Natural killer cell (primary cell): ENCODE results near the gene CCSER2. TPM values are rescaled to one million over a fixed set of nuclear protein-coding genes. Genes with fewer than 3 reads are reported as not detected.
"Not testable (repeated sequence)": the region's sequence is repeated elsewhere in the genome, so short reads cannot be mapped to it uniquely, and the experiment has no call there.

Experiments used
- ATAC-seq, 3 donors: fragments of 150-1000 bp in 2 of 3; fragments of 200-7000 bp in 1 of 3; cut with Tn5 transposase; 1 replicate in 1 of 3; 2 replicates in 2 of 3; pipeline ENCODE4 v1.10.0; 2021; ENCODE audit warnings: mild to moderate bottlenecking in 2 of 3, moderate library complexity in 2 of 3
- DNase-seq, 2 donors: peaks; one replicate each; pipeline versions ENCODE4 v3.0.0 to v3.0.0-alpha.2; 2013 to 2021; ENCODE audit warnings: mixed read lengths in 1 of 2
- H3K27ac ChIP-seq: one replicate; pipeline ENCODE4 v1.5.1; 2013; ENCODE audit warnings: mild to moderate bottlenecking, low read length
- H3K27me3 ChIP-seq: one replicate; pipeline ENCODE4 v1.6.1; 2013; ENCODE audit warnings: low read length; ENCODE audit not compliant: control insufficient read depth, insufficient read depth
- H3K36me3 ChIP-seq: one replicate; pipeline ENCODE4 v1.6.1; 2013; ENCODE audit warnings: low read length; ENCODE audit not compliant: control insufficient read depth, insufficient read depth
- H3K4me1 ChIP-seq: one replicate; pipeline ENCODE4 v1.6.1; 2013; ENCODE audit warnings: low read length; ENCODE audit not compliant: control insufficient read depth, insufficient read depth
- H3K4me3 ChIP-seq: one replicate; pipeline ENCODE4 v1.5.1; 2013; ENCODE audit warnings: low read length
- H3K9me3 ChIP-seq: one replicate; pipeline ENCODE4 v1.6.1; 2013; ENCODE audit warnings: low read length; ENCODE audit not compliant: control insufficient read depth, insufficient read depth
- H3K27ac Mint-ChIP-seq, 2 donors: one replicate each; pipeline ENCODE4 v1.8.0; 2022; ENCODE audit warnings: mild to moderate bottlenecking in 2 of 2, mixed read lengths in 2 of 2, moderate library complexity in 1 of 2
- H3K27me3 Mint-ChIP-seq, 2 donors: one replicate each; pipeline ENCODE4 v1.8.0; 2022; ENCODE audit warnings: low read depth in 2 of 2, mixed read lengths in 2 of 2
- H3K36me3 Mint-ChIP-seq: one replicate; pipeline ENCODE4 v1.8.0; 2022; ENCODE audit warnings: mixed read lengths
- H3K4me1 Mint-ChIP-seq, 2 donors: one replicate each; pipeline ENCODE4 v1.8.0; 2022; ENCODE audit warnings: mixed read lengths in 2 of 2
- H3K4me3 Mint-ChIP-seq: one replicate; pipeline ENCODE4 v1.8.0; 2022; ENCODE audit warnings: mild to moderate bottlenecking, moderate library complexity, mixed read lengths
- H3K9me3 Mint-ChIP-seq, 2 donors: one replicate each; pipeline ENCODE4 v1.8.0; 2022; ENCODE audit warnings: mixed read lengths in 2 of 2
- WGBS: methylation state at CpG from one replicate; pipeline ENCODE4 v1.1.7; 2013; ENCODE audit warnings: missing lambda C conversion rate; ENCODE audit not compliant: insufficient coverage; 5-methylcytosine and 5-hydroxymethylcytosine counted together
- intact Hi-C: fragments of 100-400 bp; cut with micrococcal nuclease; formaldehyde crosslinking; loops from one replicate; pipeline ENCODE4 v1.14.2; 2022
- total RNA-seq, 4 donors: library from RNA; stranded (reverse); fragments of 120-200 nt in 1 of 4; gene quantifications; one replicate each; pipeline versions ENCODE4 v1.2.3 to v1.2.4, GENCODE V29; 2013 to 2022
- TF ChIP-seq, protein P1 (sequence below): fragments of 200-600 bp; IDR thresholded peaks from one replicate; pipeline ENCODE4 v1.8.0; 2022; ENCODE audit warnings: antibody characterized with exemption

Gene CCSER2
- total RNA-seq, 3 donors from 2014 or later (not counting 1 experiment from before 2014, with no cell fraction given): 125 to 158 (median 146) TPM

DNA sequence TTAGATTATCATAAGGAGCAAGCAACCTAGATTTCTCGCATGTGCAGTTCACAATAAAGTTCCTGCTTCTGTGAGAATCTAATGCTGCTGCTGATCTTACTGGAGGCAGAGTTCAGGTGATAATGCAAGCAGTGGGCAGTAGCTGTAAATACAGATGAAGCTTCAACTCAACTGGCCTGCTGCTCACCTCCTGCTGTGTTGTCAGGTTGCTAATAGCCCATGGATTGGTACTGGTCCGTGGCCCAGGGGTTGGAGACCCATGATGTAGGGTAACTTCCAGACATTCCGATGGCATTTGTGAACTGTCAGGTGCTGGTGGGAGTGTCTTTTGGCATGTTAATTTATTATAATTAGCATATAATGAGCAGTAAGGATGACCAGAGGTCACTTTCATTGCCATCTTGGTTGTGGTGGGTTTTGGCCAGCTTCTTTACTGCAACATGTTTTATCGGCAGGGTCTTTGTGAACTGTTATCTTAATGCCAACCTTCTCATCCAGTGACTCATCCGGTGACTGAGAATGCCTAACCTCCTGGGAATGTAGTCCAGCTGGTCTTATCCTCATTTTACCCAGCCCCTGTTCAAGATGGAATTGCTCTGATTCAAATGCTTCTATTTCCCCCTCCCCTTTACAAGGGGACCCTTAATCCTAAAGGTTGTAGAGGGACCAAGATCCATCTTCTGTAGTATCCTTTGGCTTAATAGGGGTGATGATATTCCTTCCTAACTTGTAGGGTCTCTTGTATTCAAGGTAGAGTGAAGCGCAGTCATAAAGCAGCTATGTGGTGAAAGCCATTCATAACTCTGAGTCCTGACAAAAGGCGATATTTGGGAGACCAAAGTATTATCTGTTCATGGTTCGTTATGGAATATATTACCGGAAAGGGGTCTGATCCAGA, 165.8 kb downstream of the CCSER2 start:
- no peaks in the 10 kb centered on the region for H3K36me3 ChIP-seq
- H3K27ac Mint-ChIP-seq: peak overlapping the region; percentile 59 to 63
- intact Hi-C loops: no loop called here
- H3K4me3 ChIP-seq: no peak overlapping the region
- no peak overlapping the region for H3K27ac ChIP-seq
- no peaks in the 10 kb centered on the region for H3K27me3 ChIP-seq
- H3K27me3 Mint-ChIP-seq: no peaks in the 10 kb centered on the region
- no peak overlapping the region for H3K4me3 Mint-ChIP-seq
- DNase-seq (no peak), ATAC-seq (no peak)
- no peaks in the 10 kb centered on the region for H3K9me3 ChIP-seq
- H3K4me1 ChIP-seq: no peaks in the 10 kb centered on the region
- WGBS: 97% methylated on average over 9 of the region's 9 CpGs
- H3K9me3 Mint-ChIP-seq: no peaks in the 10 kb centered on the region
- TF ChIP-seq, protein P1, sequence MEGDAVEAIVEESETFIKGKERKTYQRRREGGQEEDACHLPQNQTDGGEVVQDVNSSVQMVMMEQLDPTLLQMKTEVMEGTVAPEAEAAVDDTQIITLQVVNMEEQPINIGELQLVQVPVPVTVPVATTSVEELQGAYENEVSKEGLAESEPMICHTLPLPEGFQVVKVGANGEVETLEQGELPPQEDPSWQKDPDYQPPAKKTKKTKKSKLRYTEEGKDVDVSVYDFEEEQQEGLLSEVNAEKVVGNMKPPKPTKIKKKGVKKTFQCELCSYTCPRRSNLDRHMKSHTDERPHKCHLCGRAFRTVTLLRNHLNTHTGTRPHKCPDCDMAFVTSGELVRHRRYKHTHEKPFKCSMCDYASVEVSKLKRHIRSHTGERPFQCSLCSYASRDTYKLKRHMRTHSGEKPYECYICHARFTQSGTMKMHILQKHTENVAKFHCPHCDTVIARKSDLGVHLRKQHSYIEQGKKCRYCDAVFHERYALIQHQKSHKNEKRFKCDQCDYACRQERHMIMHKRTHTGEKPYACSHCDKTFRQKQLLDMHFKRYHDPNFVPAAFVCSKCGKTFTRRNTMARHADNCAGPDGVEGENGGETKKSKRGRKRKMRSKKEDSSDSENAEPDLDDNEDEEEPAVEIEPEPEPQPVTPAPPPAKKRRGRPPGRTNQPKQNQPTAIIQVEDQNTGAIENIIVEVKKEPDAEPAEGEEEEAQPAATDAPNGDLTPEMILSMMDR: no peak
- H3K36me3 Mint-ChIP-seq: no peaks in the 10 kb centered on the region
- peaks cover 53 to 56% of the 10 kb centered on the region in 2 donors for H3K4me1 Mint-ChIP-seq

DNA sequence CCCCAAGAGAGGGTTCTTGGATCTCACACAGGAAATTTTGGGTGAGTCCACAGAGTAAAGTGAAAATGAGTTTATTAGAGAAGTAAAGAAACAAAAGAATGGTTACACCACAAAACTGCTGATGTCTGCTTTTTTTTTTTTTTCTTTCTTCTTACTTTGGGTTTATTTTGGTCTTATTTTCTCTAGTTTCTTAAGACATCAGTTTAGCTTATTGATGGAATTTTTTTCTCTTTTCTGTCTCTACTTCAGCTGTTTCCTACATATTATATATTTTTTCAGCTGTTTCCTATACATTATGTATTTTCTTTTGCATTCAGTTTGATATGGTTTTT, 166.4 kb downstream of the CCSER2 start:
- no peak for DNase-seq

DNA sequence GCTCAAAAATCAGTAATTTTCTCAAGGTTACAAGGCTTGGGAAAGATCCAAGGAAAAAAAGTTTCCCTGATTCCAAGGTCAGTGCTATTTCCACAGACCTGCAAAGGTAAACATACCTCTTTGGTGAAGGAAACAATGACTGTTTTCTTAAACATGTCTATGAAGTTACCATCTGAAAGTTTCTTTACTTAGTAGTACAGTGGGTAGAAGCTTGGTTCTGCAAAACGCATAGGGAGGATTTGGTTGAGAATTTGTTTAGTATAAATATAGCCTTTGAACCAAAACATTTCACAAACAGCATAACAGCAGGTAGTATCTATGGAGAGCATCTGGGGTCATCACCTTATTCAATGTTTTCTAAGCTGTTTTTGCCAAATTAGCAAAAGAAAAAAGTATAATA, 169.6 kb downstream of the CCSER2 start:
- intact Hi-C loops: no loop called here
- Mint-ChIP-seq H3K4me1 (peaks cover 42 to 44% of the 10 kb centered on the region in 2 donors), H3K27me3 (no peaks in the 10 kb centered on the region), H3K36me3 (no peaks in the 10 kb centered on the region), H3K4me3 (no peak overlapping the region), H3K27ac (peak overlapping the region in 1 of 2 donors; percentile 27), H3K9me3 (no peaks in the 10 kb centered on the region)
- ATAC-seq (no peak), DNase-seq (no peak)
- Histone ChIP-seq H3K36me3 (no peaks in the 10 kb centered on the region), H3K9me3 (no peaks in the 10 kb centered on the region), H3K4me3 (no peak overlapping the region), H3K27ac (no peak overlapping the region), H3K4me1 (no peaks in the 10 kb centered on the region), H3K27me3 (no peaks in the 10 kb centered on the region)
- no CpG with 5 or more reads among the region's 1 CpG for WGBS
- TF ChIP-seq, protein P1: no peak

More for the DNA sequence above, 166.4 kb downstream of the CCSER2 start:
- Histone ChIP-seq H3K27ac (no peak overlapping the region), H3K27me3 (no peaks in the 10 kb centered on the region), H3K36me3 (no peaks in the 10 kb centered on the region), H3K9me3 (no peaks in the 10 kb centered on the region), H3K4me1 (no peaks in the 10 kb centered on the region), H3K4me3 (no peak overlapping the region)
- H3K4me3 Mint-ChIP-seq: no peak overlapping the region
- no peak for ATAC-seq
- intact Hi-C loops: no loop called here
- peaks cover 51 to 54% of the 10 kb centered on the region in 2 donors for H3K4me1 Mint-ChIP-seq
- H3K36me3 Mint-ChIP-seq: no peaks in the 10 kb centered on the region
- no peaks in the 10 kb centered on the region for H3K9me3 Mint-ChIP-seq
- H3K27ac Mint-ChIP-seq: peak overlapping the region; percentile 46 to 59
- H3K27me3 Mint-ChIP-seq: no peaks in the 10 kb centered on the region
- TF ChIP-seq, protein P1: no peak

DNA sequence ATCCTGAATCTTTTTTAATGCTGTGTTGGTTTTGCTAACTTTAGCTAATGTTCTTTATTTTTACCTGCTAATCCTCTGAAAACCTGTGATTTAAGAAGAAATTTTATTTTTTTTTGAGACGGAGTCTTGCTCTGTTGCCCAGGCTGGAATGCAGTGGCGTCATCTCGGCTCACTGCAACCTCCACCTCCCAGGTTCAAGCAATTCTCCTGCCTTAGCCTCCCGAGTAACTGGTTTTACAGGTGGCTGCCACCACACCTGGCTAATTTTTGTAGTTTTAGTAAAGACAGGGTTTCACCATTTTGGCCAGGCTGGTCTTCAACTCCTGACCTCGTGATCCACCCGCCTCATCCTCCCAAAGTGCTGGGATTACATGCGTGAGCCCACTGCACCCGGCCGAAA, 170.7 kb downstream of the CCSER2 start:
- not testable (repeated sequence) for H3K9me3 Mint-ChIP-seq, H3K4me3 Mint-ChIP-seq
- WGBS: 98% methylated on average over 9 of the region's 9 CpGs

More for the DNA sequence above, 170.7 kb downstream of the CCSER2 start:
- peaks cover 36 to 39% of the 10 kb centered on the region in 2 donors for H3K4me1 Mint-ChIP-seq
- H3K4me1 ChIP-seq, H3K27ac ChIP-seq, H3K9me3 ChIP-seq, ATAC-seq, H3K4me3 ChIP-seq, H3K27ac Mint-ChIP-seq, H3K36me3 ChIP-seq, DNase-seq, H3K27me3 ChIP-seq, intact Hi-C loops, H3K36me3 Mint-ChIP-seq, H3K27me3 Mint-ChIP-seq: not testable (repeated sequence)
